GM12875 (cell line): ENCODE results near the gene HLA-B.

Source experiments
- H3K4me3 ChIP-seq: one replicate; pipeline ENCODE4 v1.5.1; 2011; ENCODE audit warnings: low read depth, low read length, control low read depth
- CTCF ChIP-seq: IDR thresholded peaks from 2 replicates; pipeline ENCODE4 v1.5.1; 2011; ENCODE audit warnings: low read depth, mild to moderate bottlenecking, control low read depth, inconsistent platforms, low read length, moderate library complexity, borderline replicate concordance; ENCODE audit not compliant: insufficient read depth

The HLA-B gene

GRCh38 chr6:31308050-31308844, 48.7 kb downstream of the HLA-B start:
- no peak for TF ChIP-seq CTCF
- no peak overlapping the region for H3K4me3 ChIP-seq

- TF ChIP-seq CTCF, result no peak
- no peak overlapping the region for H3K4me3 ChIP-seq
Observed at GRCh38 chr6:31307669-31308049, 49.3 kb downstream of the HLA-B start.

- TF ChIP-seq CTCF, result no peak
- no peak overlapping the region for H3K4me3 ChIP-seq
Observed at GRCh38 chr6:31305703-31306219, 51.2 kb downstream of the HLA-B start.

GRCh38 chr6:31304683-31305082, 52.3 kb downstream of the HLA-B start:
- no peak for TF ChIP-seq CTCF
- no peak overlapping the region for H3K4me3 ChIP-seq
